Esophagus squamous epithelium (tissue), 5 donors: Measurements from ENCODE around the gene IGDCC3. TPM values are rescaled to one million over a fixed set of nuclear protein-coding genes. Genes with fewer than 3 reads are reported as not detected.

Source experiments
- DNase-seq: peaks from one replicate; lab custom pipeline; 2025; lab: John Stamatoyannopoulos, UW
- H3K27ac ChIP-seq, 4 donors: fragments of 200-600 bp; sonication (generic); one replicate each; pipeline ENCODE4 v1.5.1; 2016 to 2019; ENCODE audit warnings: mild to moderate bottlenecking in 1 of 4
- H3K27me3 ChIP-seq, 4 donors: fragments of 200-600 bp; sonication (generic); 1 replicate in 3 of 4; 2 replicates in 1 of 4; pipeline versions ENCODE4 v1.5.1 to v1.6.0; 2017 to 2021; ENCODE audit warnings: antibody characterized with exemption in 1 of 4
- H3K36me3 ChIP-seq, 3 donors: fragments of 200-600 bp; sonication (generic); one replicate each; pipeline ENCODE4 v1.5.1; 2016 to 2019
- H3K4me1 ChIP-seq, 3 donors: fragments of 200-600 bp; sonication (generic); one replicate each; pipeline ENCODE4 v1.5.1; 2017 to 2019
- H3K4me3 ChIP-seq, 4 donors: fragments of 200-600 bp; sonication (generic); 1 replicate in 3 of 4; 2 replicates in 1 of 4; pipeline ENCODE4 v1.5.1; 2016 to 2019; ENCODE audit warnings: mild to moderate bottlenecking in 2 of 4, moderate library complexity in 1 of 4
- H3K9me3 ChIP-seq, 3 donors: fragments of 200-600 bp; sonication (generic); one replicate each; pipeline ENCODE4 v1.5.1; 2016 to 2019
- CTCF ChIP-seq, 6 experiments: fragments of 450-650 bp in 4 of 6; fragments of 200-600 bp in 2 of 6; sonication (generic) in 2 of 6; IDR thresholded peaks; one replicate each; pipeline ENCODE4 v1.5.1; 2016 to 2019; ENCODE audit warnings: antibody characterized with exemption in 6 of 6, mild to moderate bottlenecking in 4 of 6, moderate library complexity in 4 of 6
- POLR2A ChIP-seq, 4 donors: fragments of 450-650 bp; IDR thresholded peaks; one replicate each; pipeline ENCODE4 v1.6.1; 2017; ENCODE audit warnings: antibody characterized with exemption in 4 of 4, mild to moderate bottlenecking in 4 of 4, moderate library complexity in 3 of 4
- whole genome bisulfite sequencing, 2 donors: methylation state at CpG; one replicate each; pipeline ENCODE4 v1.1.5; 2018; 5-methylcytosine and 5-hydroxymethylcytosine counted together
- intact Hi-C: fragments of 100-400 bp; cut with DNase I; formaldehyde crosslinking; loops from one replicate; pipeline ENCODE4 v1.15.0; 2022
- total RNA-seq, 4 donors: library from RNA; depleted of rRNA; stranded (reverse); fragments of >200 nt; gene quantifications; one replicate each; pipeline ENCODE4 v1.1.0, GENCODE V29; 2016
- donor health status: DM: yes; HTN: yes; CAD: no.

The IGDCC3 gene
- total RNA-seq, 4 donors from 2014 or later, result not detected

DNA sequence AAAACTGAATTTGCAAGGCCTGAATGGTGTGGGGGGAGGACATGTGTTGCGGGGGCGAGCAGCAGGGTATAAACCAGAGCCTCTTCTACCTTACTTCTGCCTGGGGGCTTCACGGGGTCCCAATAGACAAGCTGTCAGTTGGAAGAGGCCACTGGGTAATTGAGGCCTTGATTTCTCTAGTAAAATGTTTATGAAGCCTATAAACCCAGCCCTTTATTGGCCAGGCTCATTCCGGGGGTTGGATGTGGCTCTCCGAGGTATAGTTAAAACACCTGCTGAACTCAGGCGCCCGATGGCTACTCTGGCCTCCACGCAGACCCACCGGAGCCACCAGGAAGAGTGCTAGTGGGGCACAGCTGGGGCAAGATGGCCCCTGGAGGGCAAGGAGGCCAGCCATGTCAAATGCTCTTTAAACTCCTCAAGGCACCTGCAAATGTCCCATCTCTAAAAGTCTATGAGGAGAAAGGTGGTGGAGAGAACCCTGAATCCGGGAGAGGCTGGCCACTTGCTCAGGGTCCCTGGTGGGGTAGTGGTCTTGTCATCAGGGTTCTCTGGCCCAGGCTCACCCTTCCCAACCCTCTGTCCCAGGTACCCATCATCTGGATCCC lies 34.3 kb downstream of the IGDCC3 start:
- Histone ChIP-seq H3K4me3 (no peak overlapping the region), H3K4me1 (no peaks in the 10 kb centered on the region), H3K36me3 (no peaks in the 10 kb centered on the region), H3K27me3 (peaks cover 0 to 11% (median 1%) of the 10 kb centered on the region in 4 donors), H3K27ac (no peak overlapping the region), H3K9me3 (no peaks in the 10 kb centered on the region)
- WGBS, 2 donors, result 88 to 91% methylated on average over 9 to 10 of the region's 10 CpGs
- TF ChIP-seq POLR2A (IDR thresholded peaks at IDR 0.05) (no peak), CTCF (IDR thresholded peaks at IDR 0.05) (no peak)
- DNase-seq, result no peak
- intact Hi-C loops, result no loop called here

DNA sequence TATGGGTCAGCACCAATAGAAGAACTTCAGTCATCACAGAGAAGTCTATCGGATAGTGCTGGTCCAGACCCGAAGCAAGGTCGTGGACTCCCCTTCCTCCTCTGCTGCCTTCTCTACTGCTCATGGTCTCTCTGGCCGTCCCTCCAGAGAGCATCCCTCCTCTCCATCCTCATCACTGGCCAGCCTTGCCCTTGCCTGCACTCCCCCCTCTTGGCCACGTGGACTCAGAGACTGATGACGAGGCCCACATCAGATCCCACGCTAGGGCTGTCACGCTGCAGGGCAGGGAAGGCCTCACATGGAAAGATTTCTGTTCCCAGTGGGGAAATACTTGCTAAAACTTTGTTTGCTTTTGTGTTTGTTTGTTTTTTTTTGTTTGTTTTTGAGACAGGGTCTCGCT lies 35.3 kb downstream of the IGDCC3 start:
- intact Hi-C loops, result no loop called here
- 86 to 88% methylated on average over 9 of the region's 9 CpGs for WGBS, 2 donors
- TF ChIP-seq POLR2A (IDR thresholded peaks at IDR 0.05) (no peak), CTCF (IDR thresholded peaks at IDR 0.05) (no peak)
- Histone ChIP-seq H3K36me3 (no peaks in the 10 kb centered on the region), H3K27me3 (peaks cover 0 to 21% (median 1%) of the 10 kb centered on the region in 4 donors), H3K4me1 (no peaks in the 10 kb centered on the region), H3K4me3 (no peak overlapping the region), H3K27ac (no peak overlapping the region), H3K9me3 (no peaks in the 10 kb centered on the region)
- no peak for DNase-seq

DNA sequence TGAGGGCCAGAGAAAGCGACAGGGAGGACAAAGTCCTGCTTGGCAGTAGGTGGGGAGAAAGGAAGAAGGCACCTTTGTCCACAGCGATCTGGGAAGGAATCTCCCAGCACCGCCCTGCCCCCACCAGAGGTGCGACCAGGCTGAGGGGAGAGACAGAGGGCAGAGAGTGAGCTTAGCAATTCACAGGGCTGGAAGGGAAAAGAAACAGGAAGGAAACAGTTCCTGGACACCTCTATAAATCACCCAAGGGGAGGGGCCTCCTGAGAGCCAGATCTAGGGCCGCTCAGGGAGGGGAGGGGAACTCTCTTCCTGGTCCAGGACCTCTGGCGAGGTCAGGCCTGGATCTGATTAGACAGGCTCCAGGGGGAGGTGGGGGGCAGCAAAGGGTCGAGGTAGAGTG lies 37.9 kb downstream of the IGDCC3 start:
- no peaks in the 10 kb centered on the region for H3K4me1 ChIP-seq
- H3K27me3 ChIP-seq, result peaks cover 0 to 40% (median 1%) of the 10 kb centered on the region in 4 donors
- no peak overlapping the region for H3K4me3 ChIP-seq
- no peak for DNase-seq
- intact Hi-C loops, result no loop called here
- H3K36me3 ChIP-seq, result no peaks in the 10 kb centered on the region
- 38 to 50% methylated on average over 5 to 6 of the region's 7 CpGs for WGBS, 2 donors
- no peak for TF ChIP-seq CTCF (IDR thresholded peaks at IDR 0.05)
- no peak for TF ChIP-seq POLR2A (IDR thresholded peaks at IDR 0.05)
- H3K27ac ChIP-seq, result no peak overlapping the region
- H3K9me3 ChIP-seq, result no peaks in the 10 kb centered on the region

- H3K27me3 ChIP-seq, result peaks cover 0 to 45% (median 1%) of the 10 kb centered on the region in 4 donors
- TF ChIP-seq POLR2A (IDR thresholded peaks at IDR 0.05), result no peak
- TF ChIP-seq CTCF (IDR thresholded peaks at IDR 0.05), result no peak
- intact Hi-C loops, result no loop called here
- 78 to 82% methylated on average over 4 of the region's 6 CpGs for WGBS, 2 donors
- no peaks in the 10 kb centered on the region for H3K9me3 ChIP-seq
- no peaks in the 10 kb centered on the region for H3K4me1 ChIP-seq
- no peak overlapping the region for H3K4me3 ChIP-seq
- H3K27ac ChIP-seq, result no peak overlapping the region
- DNase-seq, result no peak
- H3K36me3 ChIP-seq, result no peaks in the 10 kb centered on the region
Observed at GRCh38 chr15:65339416-65339815, 38.4 kb downstream of the IGDCC3 start.

DNA sequence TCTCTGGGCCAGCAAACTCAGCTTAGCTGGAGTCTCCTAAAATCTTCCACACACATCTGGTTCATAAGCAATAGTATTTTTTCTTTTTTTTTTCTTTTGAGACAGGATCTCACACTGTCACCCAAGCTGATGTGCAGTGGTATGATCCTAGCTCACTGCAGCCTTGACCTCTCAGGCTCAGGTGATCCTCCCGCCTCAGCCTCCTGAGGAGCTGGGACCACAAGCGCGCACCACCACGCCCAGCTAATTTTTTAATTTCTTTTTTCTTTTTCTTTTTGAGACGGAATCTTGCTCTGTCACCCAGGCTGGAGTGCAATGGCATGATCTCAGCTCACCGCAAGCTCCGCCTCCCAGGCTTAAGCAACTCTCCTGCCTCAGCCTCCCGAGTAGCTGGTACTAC lies 39.0 kb downstream of the IGDCC3 start:
- no peak for TF ChIP-seq POLR2A (IDR thresholded peaks at IDR 0.05)
- TF ChIP-seq CTCF (IDR thresholded peaks at IDR 0.05), result no peak
- Histone ChIP-seq H3K9me3 (no peaks in the 10 kb centered on the region), H3K4me3 (no peak overlapping the region), H3K27ac (no peak overlapping the region), H3K4me1 (no peaks in the 10 kb centered on the region), H3K36me3 (no peaks in the 10 kb centered on the region), H3K27me3 (peaks cover 0 to 48% (median 1%) of the 10 kb centered on the region in 4 donors)
- intact Hi-C loops, result no loop called here
- DNase-seq, result no peak
- WGBS, 2 donors, result 85 to 92% methylated on average over 8 of the region's 8 CpGs
